HCT116 (cell line): Measurements from ENCODE around the gene PIK3R2. TPM values are rescaled to one million over a fixed set of nuclear protein-coding genes. Genes with fewer than 3 reads are reported as not detected.
A peak's percentile ranks its signal among the peaks of the same experiment; 100 is the strongest.

ENCODE experiments used
- ATAC-seq: fragments of 200-7000 bp; cut with Tn5 transposase; 2 replicates; pipeline ENCODE4 v1.9.1; 2020; ENCODE audit warnings: mild to moderate bottlenecking, moderate library complexity
- BruUV-seq: library from RNA; stranded (reverse); fragments of 400-500 nt; replicated peaks from 2 replicates; lab custom pipeline; 2021; lab: Mats Ljungman, UMichigan
- CTCF ChIA-PET: fragments of 300-600 bp; sonication (Branson Sonifier 250); formaldehyde crosslinking; loops from one replicate; lab custom pipeline; 2021; ENCODE audit warnings: antibody characterized with exemption; lab: Charles Lee
- POLR2A ChIA-PET: fragments of 300-600, 350-600 bp; sonication (Branson Sonifier 250); formaldehyde crosslinking; loops from one replicate; lab custom pipeline; 2021; ENCODE audit warnings: antibody characterized with exemption; lab: Charles Lee
- RAD21 ChIA-PET, 2 experiments: fragments of 300-600 bp; sonication (Branson Sonifier 250); formaldehyde crosslinking; loops; one replicate each; lab custom pipeline; 2023; ENCODE audit warnings: low total read pairs in 2 of 2; ENCODE audit not compliant: uncharacterized antibody in 2 of 2, unreplicated experiment in 2 of 2, low non-redundant PET in 1 of 2; lab: Charles Lee
- DNase-seq: peaks from one replicate; pipeline ENCODE4 v3.0.0-alpha.2; 2010; ENCODE audit warnings: low read depth, low spot score
- H2AFZ ChIP-seq: fragments of 200-600 bp; shearing (Covaris generic), sonication (generic); 2 replicates; pipeline ENCODE4 v1.6.1; 2017; ENCODE audit warnings: low read depth, mixed run types, mixed read lengths, antibody characterized with exemption, low read length; ENCODE audit not compliant: poor library complexity, severe bottlenecking
- H3K27ac ChIP-seq: 2 replicates; pipeline ENCODE4 v1.5.1; 2012; ENCODE audit warnings: low read depth, low read length
- H3K27me3 ChIP-seq: fragments of 200-600 bp; sonication (generic); 2 replicates; pipeline ENCODE4 v1.6.1; 2016; ENCODE audit warnings: mixed run types, low read length, mixed read lengths; ENCODE audit not compliant: insufficient read depth
- H3K36me3 ChIP-seq, 2 experiments: fragments of 200-500 bp in 1 of 2; fragments of 200-600 bp in 1 of 2; sonication (Bioruptor generic) in 1 of 2; sonication (generic) in 1 of 2; 2 replicates each; pipeline versions ENCODE4 v1.5.1 to v1.6.1; 2014 to 2016; ENCODE audit warnings: low read length in 2 of 2, inconsistent platforms in 1 of 2, mixed read lengths in 1 of 2, mixed run types in 1 of 2; ENCODE audit not compliant: insufficient read depth in 2 of 2, control insufficient read depth in 1 of 2
- H3K4me1 ChIP-seq, 2 experiments: fragments of 200-600 bp in 1 of 2; sonication (generic) in 1 of 2; 2 replicates each; pipeline versions ENCODE4 v1.5.1 to v1.6.1; 2012 to 2017; ENCODE audit warnings: low read length in 2 of 2, inconsistent platforms in 1 of 2, mild to moderate bottlenecking in 1 of 2, mixed read lengths in 1 of 2, mixed run types in 1 of 2, moderate library complexity in 1 of 2; ENCODE audit not compliant: insufficient read depth in 2 of 2, control insufficient read depth in 1 of 2
- H3K4me2 ChIP-seq: fragments of 200-600 bp; sonication (generic); 2 replicates; pipeline ENCODE4 v1.6.1; 2017; ENCODE audit warnings: mixed run types, low read length, mixed read lengths
- H3K4me3 ChIP-seq, 2 experiments: fragments of 200-600 bp in 1 of 2; sonication (generic) in 1 of 2; replicated peaks in 1 of 2; 2 replicates each; pipeline ENCODE4 v1.5.1; 2011 to 2016; ENCODE audit warnings: low read length in 2 of 2, control low read depth in 1 of 2, low read depth in 1 of 2, mild to moderate bottlenecking in 1 of 2, mixed read lengths in 1 of 2, mixed run types in 1 of 2
- H3K79me2 ChIP-seq: fragments of 200-600 bp; sonication (generic); 2 replicates; pipeline ENCODE4 v1.6.1; 2017; ENCODE audit warnings: mild to moderate bottlenecking, mixed run types, low read length, moderate library complexity, mixed read lengths; ENCODE audit not compliant: insufficient read depth
- H3K9ac ChIP-seq: fragments of 200-600 bp; sonication (generic); 2 replicates; pipeline ENCODE4 v1.6.1; 2016; ENCODE audit warnings: low read length, mixed read lengths
- H3K9me2 ChIP-seq: fragments of 200-600 bp; sonication (generic), shearing (Covaris generic); 2 replicates; pipeline ENCODE4 v1.6.1; 2017; ENCODE audit warnings: mixed run types, mild to moderate bottlenecking, moderate library complexity; ENCODE audit not compliant: insufficient read depth
- H3K9me3 ChIP-seq, 2 experiments: fragments of 200-500 bp in 1 of 2; fragments of 200-600 bp in 1 of 2; sonication (Bioruptor generic) in 1 of 2; sonication (generic) in 1 of 2; 2 replicates each; pipeline ENCODE4 v1.6.1; 2014 to 2017; ENCODE audit warnings: low read length in 2 of 2, mixed read lengths in 2 of 2, inconsistent platforms in 1 of 2, low read depth in 1 of 2, mild to moderate bottlenecking in 1 of 2, mixed run types in 1 of 2, moderate library complexity in 1 of 2; ENCODE audit not compliant: control insufficient read depth in 1 of 2, insufficient read depth in 1 of 2
- H4K20me1 ChIP-seq: fragments of 200-600 bp; sonication (generic), shearing (Covaris generic); 2 replicates; pipeline ENCODE4 v1.6.1; 2017; ENCODE audit warnings: mixed run types, mild to moderate bottlenecking, moderate library complexity; ENCODE audit not compliant: insufficient read depth
- CBX3 ChIP-seq: IDR thresholded peaks from 2 replicates; pipeline ENCODE4 v1.6.1; 2012; ENCODE audit warnings: low read depth
- POLR2AphosphoS5 ChIP-seq: IDR thresholded peaks from 2 replicates; pipeline ENCODE4 v1.6.1; 2011; ENCODE audit warnings: mild to moderate bottlenecking, low read depth, low read length, moderate library complexity
- SP1 ChIP-seq: IDR thresholded peaks from 2 replicates; pipeline ENCODE4 v1.6.1; 2012; ENCODE audit warnings: low read depth
- TCF7L2 ChIP-seq: IDR thresholded peaks from 2 replicates; pipeline ENCODE4 v1.7.0; 2011; ENCODE audit warnings: borderline replicate concordance, inconsistent platforms; ENCODE audit not compliant: insufficient read depth, insufficient read length; ENCODE audit errors: extremely low read depth
- ZFX ChIP-seq: fragments of 450-650 bp; IDR thresholded peaks from 2 replicates; pipeline ENCODE4 v1.6.1; 2017
- intact Hi-C: fragments of 100-400 bp; cut with micrococcal nuclease; formaldehyde crosslinking; loops from 2 replicates; pipeline ENCODE4 v1.10.0; 2022
- total RNA-seq: library from RNA; stranded (reverse); gene quantifications from one replicate; pipeline ENCODE4 v1.2.1, GENCODE V29; 2021; ENCODE audit not compliant: unreplicated experiment

The PIK3R2 gene
- total RNA-seq, 1 experiment from 2014 or later: 53.4 TPM

DNA sequence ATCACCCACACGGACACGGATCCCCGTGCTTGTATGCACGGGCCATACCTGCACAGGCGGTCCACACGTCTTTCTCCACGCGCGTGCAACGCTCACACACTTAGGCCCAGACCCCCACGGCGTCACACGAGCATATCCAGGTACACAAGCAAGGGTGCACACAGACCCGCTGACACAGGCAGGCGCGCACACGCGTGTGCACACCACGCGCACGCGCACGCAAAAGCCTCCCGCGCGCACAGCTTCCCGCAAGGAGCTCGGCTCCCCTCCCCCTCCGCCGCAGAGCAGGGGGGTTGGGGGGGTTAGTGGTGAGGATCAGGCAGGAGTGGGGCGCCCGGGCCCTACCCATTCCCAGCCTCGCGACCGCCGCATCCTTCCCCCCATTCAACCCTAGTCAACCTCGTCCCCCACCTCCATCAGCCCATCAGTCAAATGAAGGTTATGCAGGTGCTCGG, 50.5 kb downstream of the PIK3R2 start:
- Histone ChIP-seq H3K4me2 (peak overlapping the region; percentile 100), H3K9ac (peak overlapping the region; percentile 75), H4K20me1 (no peaks in the 10 kb centered on the region), H3K27ac (peak overlapping the region; percentile 59), H3K9me3 (no peaks in the 10 kb centered on the region), H3K79me2 (peaks cover 16% of the 10 kb centered on the region; the same call in 1 of the 2 replicates), H3K4me3 (peak overlapping the region; percentile 82 to 87), H3K4me1 (peaks cover 13 to 28% of the 10 kb centered on the region in 2 experiments), H3K9me2 (no peaks in the 10 kb centered on the region), H2AFZ (no peak overlapping the region), H3K27me3 (no peaks in the 10 kb centered on the region), H3K36me3 (peaks cover 6 to 17% of the 10 kb centered on the region in 2 experiments; a peak in 3 of 4 replicates)
- TF ChIP-seq ZFX: no peak; the same call in 1 of the 2 replicates
- peak; percentile 7 for TF ChIP-seq TCF7L2
- CTCF ChIA-PET: interaction anchor here (1.0 to 5.9 kb wide), 7 partner anchors 9 to 125 kb away, joined by 3 to 106 read pairs (median 5); partner anchors contain the start of gene MPV17L2
- peak; percentile 10 for ATAC-seq
- intact Hi-C loops: loop anchor here (10.0 kb wide), 1 partner anchor 121 kb away; the partner anchor contains the start of gene LSM4
- POLR2A ChIA-PET: interaction anchor here (1.1 to 2.8 kb wide), 6 partner anchors 9 to 187 kb away, joined by 3 to 23 read pairs (median 6); partner anchors contain the start of genes JUND and MPV17L2
- DNase-seq: no peak
- RAD21 ChIA-PET: interaction anchor here in 1 of 2 experiments (0.6 to 1.2 kb wide), 3 partner anchors 21 to 90 kb away, joined by 3 to 6 read pairs (median 4); no protein-coding TSS in a partner anchor
- TSS peak; percentile 64 for BruUV-seq

DNA sequence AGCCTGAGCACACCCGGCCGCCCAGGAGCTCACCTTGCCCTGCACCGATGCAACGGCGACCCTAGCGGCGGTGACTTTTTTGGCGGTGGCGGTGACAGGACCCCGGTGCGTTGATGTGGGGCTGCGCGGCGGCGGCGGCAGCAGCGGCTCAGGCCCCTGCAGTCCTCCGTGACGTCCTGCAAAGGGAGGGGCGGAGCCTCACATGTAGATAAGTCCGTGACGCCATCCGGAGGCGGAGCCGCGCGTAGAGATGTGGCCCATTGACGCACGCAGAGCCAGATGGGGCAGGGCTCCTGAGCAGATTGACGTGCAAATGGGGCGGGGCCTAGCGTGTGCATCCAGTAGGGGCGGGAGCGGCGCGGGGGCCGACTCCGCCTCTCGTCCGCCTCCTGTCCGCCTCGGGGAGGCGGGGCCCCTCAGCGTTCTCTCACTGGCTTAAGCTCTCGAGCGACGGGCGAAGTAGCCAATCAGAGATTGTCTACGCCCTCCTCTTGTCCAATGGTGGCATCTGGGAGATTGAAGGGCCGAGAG, 51.0 kb downstream of the PIK3R2 start, which contains the start of gene RAB3A:
RAB3A (minus strand) TSS at position 180 of the 531 bp plus-strand sequence. CDS start 1,302 bp downstream, outside the sequence.
- no peaks in the 10 kb centered on the region for H3K9me2 ChIP-seq
- peaks cover 16% of the 10 kb centered on the region; the same call in 1 of the 2 replicates for H3K79me2 ChIP-seq
- RAD21 ChIA-PET: interaction anchor here in 1 of 2 experiments (0.6 to 1.2 kb wide), 3 partner anchors 20 to 91 kb away, joined by 3 to 6 read pairs (median 4); no protein-coding TSS in a partner anchor
- H3K9ac ChIP-seq: peak within 1 kb of the TSS; percentile 81
- peaks cover 3 to 12% of the 10 kb centered on the region in 2 experiments; a peak in 3 of 4 replicates for H3K36me3 ChIP-seq
- peak; percentile 90 for ATAC-seq
- peak within 1 kb of the TSS; percentile 87 to 92 for H3K4me3 ChIP-seq
- no peaks in the 10 kb centered on the region for H4K20me1 ChIP-seq
- peak within 1 kb of the TSS; percentile 90 for H3K27ac ChIP-seq
- peak within 1 kb of the TSS; percentile 100 for H3K4me2 ChIP-seq
- intact Hi-C loops: loop anchor here (10.0 kb wide), 1 partner anchor 121 kb away; the partner anchor contains the start of gene LSM4
- TF ChIP-seq POLR2AphosphoS5 (peak; percentile 13; the same call in 1 of the 2 replicates), SP1 (peak; percentile 100), CBX3 (no peak)
- POLR2A ChIA-PET: interaction anchor here (1.1 to 2.8 kb wide), 8 partner anchors 9 to 187 kb away, joined by 3 to 23 read pairs (median 6); partner anchors contain the start of genes JUND and MPV17L2
- no peaks in the 10 kb centered on the region for H3K27me3 ChIP-seq
- no peaks in the 10 kb centered on the region for H3K9me3 ChIP-seq
- DNase-seq: peak; percentile 100
- H2AFZ ChIP-seq: peak within 1 kb of the TSS; percentile 56
- no TSS peak for BruUV-seq
- H3K4me1 ChIP-seq: peaks cover 13 to 32% of the 10 kb centered on the region in 2 experiments
- CTCF ChIA-PET: interaction anchor here (1.0 to 5.9 kb wide), 7 partner anchors 9 to 125 kb away, joined by 3 to 106 read pairs (median 5); partner anchors contain the start of gene MPV17L2
